Measurements from ENCODE around the gene PICALM. TPM values are rescaled to one million over a fixed set of nuclear protein-coding genes. Genes with fewer than 3 reads are reported as not detected.

The PICALM gene
- total RNA-seq, 1 donor: 313 TPM

GRCh38 chr11:86061483-86062205 lies 7.2 kb downstream of the PICALM start:
- Histone ChIP-seq H2AFZ (ENCODE audit: low read length) (no peak overlapping the region), H3K27me3 (ENCODE audit: insufficient read depth, low read length) (no peaks in the 10 kb centered on the region), H3K4me3 (ENCODE audit: insufficient read depth, low read length) (no peak overlapping the region), H3K36me3 (ENCODE audit: insufficient read depth, low read length) (no peaks in the 10 kb centered on the region), H3K9me3 (ENCODE audit: low read depth, low read length) (no peaks in the 10 kb centered on the region), H4K20me1 (ENCODE audit: insufficient read depth, low read length) (peaks cover 71% of the 10 kb centered on the region), H3K4me2 (ENCODE audit: insufficient read depth, low read length) (peak overlapping the region; percentile 1), H3K27ac (ENCODE audit: low read depth, low read length) (no peak overlapping the region), H3K4me1 (ENCODE audit: insufficient read depth, low read length) (peaks cover 33% of the 10 kb centered on the region), H3K79me2 (ENCODE audit: insufficient read depth, low read length) (peaks cover 99% of the 10 kb centered on the region)
- DNase-seq (ENCODE audit: insufficient read length, low spot score, missing footprints): no peak
- no peak for TF ChIP-seq CTCF (IDR thresholded peaks at IDR 0.05; ENCODE audit: extremely low read depth, low read depth, low read length)

DNA sequence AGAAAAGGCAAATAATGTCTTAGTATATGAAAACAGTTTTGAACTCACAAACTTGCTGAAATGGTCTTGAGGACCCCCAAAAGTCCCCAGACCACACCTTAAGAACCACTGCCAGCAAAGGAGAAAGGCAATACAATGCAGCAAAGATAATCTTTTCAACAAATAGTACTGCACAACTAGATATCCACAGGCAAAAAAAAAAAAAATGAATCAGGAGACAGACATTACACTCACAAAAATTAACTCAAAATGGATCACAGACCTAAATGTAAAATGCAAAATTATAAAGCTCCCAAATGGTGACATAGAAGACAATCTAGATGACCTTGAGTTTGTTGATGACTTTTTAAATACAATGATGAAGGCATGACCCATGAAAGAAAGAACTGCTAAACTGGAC lies 8.3 kb downstream of the PICALM start:
- DNase-seq (ENCODE audit: insufficient read length, low spot score, missing footprints): no peak
- H3K4me1 ChIP-seq (ENCODE audit: insufficient read depth, low read length): peaks cover 28% of the 10 kb centered on the region
- no peaks in the 10 kb centered on the region for H3K9me3 ChIP-seq (ENCODE audit: low read depth, low read length)
- no peak overlapping the region for H3K4me2 ChIP-seq (ENCODE audit: insufficient read depth, low read length)
- peak overlapping the region; percentile 24 for H3K27ac ChIP-seq (ENCODE audit: low read depth, low read length)
- TF ChIP-seq CTCF (IDR thresholded peaks at IDR 0.05; ENCODE audit: extremely low read depth, low read depth, low read length): no peak
- H3K4me3 ChIP-seq (ENCODE audit: insufficient read depth, low read length): no peak overlapping the region
- no peak overlapping the region for H2AFZ ChIP-seq (ENCODE audit: low read length)
- H3K79me2 ChIP-seq (ENCODE audit: insufficient read depth, low read length): peaks cover 99% of the 10 kb centered on the region
- H3K36me3 ChIP-seq (ENCODE audit: insufficient read depth, low read length): no peaks in the 10 kb centered on the region
- H4K20me1 ChIP-seq (ENCODE audit: insufficient read depth, low read length): peaks cover 66% of the 10 kb centered on the region
- H3K27me3 ChIP-seq (ENCODE audit: insufficient read depth, low read length): no peaks in the 10 kb centered on the region

DNA sequence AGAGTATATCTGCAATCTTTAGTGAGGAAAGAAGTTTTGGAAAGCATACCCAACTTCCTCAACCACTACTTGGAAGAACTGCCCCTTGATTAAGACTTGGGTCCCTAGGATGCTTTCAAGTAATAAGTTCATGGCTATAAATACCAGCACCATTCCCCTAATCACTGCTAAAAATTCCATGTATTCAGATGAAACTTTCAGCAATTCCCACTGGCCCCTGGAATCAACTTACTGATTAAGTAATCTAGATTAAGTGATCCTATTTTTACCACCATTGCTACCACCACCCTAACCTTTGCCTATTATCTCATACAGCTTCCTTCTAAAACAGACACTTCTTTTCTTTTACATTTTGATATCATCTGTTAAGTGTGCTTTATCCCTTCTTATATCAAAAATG lies 10.5 kb downstream of the PICALM start:
- H3K27ac ChIP-seq (ENCODE audit: low read depth, low read length): no peak overlapping the region
- no peak for TF ChIP-seq CTCF (IDR thresholded peaks at IDR 0.05; ENCODE audit: extremely low read depth, low read depth, low read length)
- DNase-seq (ENCODE audit: insufficient read length, low spot score, missing footprints): no peak
- peaks cover 17% of the 10 kb centered on the region for H3K4me1 ChIP-seq (ENCODE audit: insufficient read depth, low read length)
- H3K4me2 ChIP-seq (ENCODE audit: insufficient read depth, low read length): no peak overlapping the region
- no peak overlapping the region for H2AFZ ChIP-seq (ENCODE audit: low read length)
- H3K27me3 ChIP-seq (ENCODE audit: insufficient read depth, low read length): no peaks in the 10 kb centered on the region
- peaks cover 70% of the 10 kb centered on the region for H4K20me1 ChIP-seq (ENCODE audit: insufficient read depth, low read length)
- no peaks in the 10 kb centered on the region for H3K36me3 ChIP-seq (ENCODE audit: insufficient read depth, low read length)
- no peaks in the 10 kb centered on the region for H3K9me3 ChIP-seq (ENCODE audit: low read depth, low read length)
- no peak overlapping the region for H3K4me3 ChIP-seq (ENCODE audit: insufficient read depth, low read length)
- peaks cover 99% of the 10 kb centered on the region for H3K79me2 ChIP-seq (ENCODE audit: insufficient read depth, low read length)

GRCh38 chr11:86056351-86056854 lies 12.5 kb downstream of the PICALM start:
- Histone ChIP-seq H3K4me1 (ENCODE audit: insufficient read depth, low read length) (peaks cover 18% of the 10 kb centered on the region), H3K9me3 (ENCODE audit: low read depth, low read length) (no peaks in the 10 kb centered on the region)

More at GRCh38 chr11:86056351-86056854, 12.5 kb downstream of the PICALM start:
- TF ChIP-seq CTCF (IDR thresholded peaks at IDR 0.05; ENCODE audit: extremely low read depth, low read depth, low read length): no peak
- Histone ChIP-seq H2AFZ (ENCODE audit: low read length) (no peak overlapping the region), H3K27ac (ENCODE audit: low read depth, low read length) (no peak overlapping the region), H3K36me3 (ENCODE audit: insufficient read depth, low read length) (no peaks in the 10 kb centered on the region), H3K4me2 (ENCODE audit: insufficient read depth, low read length) (no peak overlapping the region), H3K4me3 (ENCODE audit: insufficient read depth, low read length) (no peak overlapping the region), H4K20me1 (ENCODE audit: insufficient read depth, low read length) (peaks cover 75% of the 10 kb centered on the region), H3K79me2 (ENCODE audit: insufficient read depth, low read length) (peaks cover 99% of the 10 kb centered on the region), H3K27me3 (ENCODE audit: insufficient read depth, low read length) (no peaks in the 10 kb centered on the region)
- DNase-seq (ENCODE audit: insufficient read length, low spot score, missing footprints): no peak

Data from osteoblast (primary cell).